SK-N-SH (cell line): Measurements from ENCODE around the gene MVB12B.

ENCODE experiments used
- ELF1 ChIP-seq: IDR thresholded peaks from 2 replicates; pipeline ENCODE4 v1.4.0; 2012
- GABPA ChIP-seq: IDR thresholded peaks from 2 replicates; pipeline ENCODE4 v1.4.0; 2012; ENCODE audit warnings: low read depth, mild to moderate bottlenecking
- MXI1 ChIP-seq: IDR thresholded peaks from 2 replicates; pipeline ENCODE4 v1.6.1; 2012; ENCODE audit warnings: mild to moderate bottlenecking, low read depth, low read length, improper control_type of control experiment
- NFIC ChIP-seq: IDR thresholded peaks from 2 replicates; pipeline ENCODE4 v1.4.0; 2012; ENCODE audit warnings: borderline replicate concordance
- RAD21 ChIP-seq: IDR thresholded peaks from 2 replicates; pipeline ENCODE4 v1.6.1; 2012; ENCODE audit warnings: mild to moderate bottlenecking, low read length
- RFX5 ChIP-seq: IDR thresholded peaks from 2 replicates; pipeline ENCODE4 v1.6.1; 2012; ENCODE audit warnings: mild to moderate bottlenecking, improper control_type of control experiment, low read length
- TF ChIP-seq, protein P1 (sequence below): IDR thresholded peaks from 2 replicates; pipeline ENCODE4 v1.4.0; 2012; ENCODE audit warnings: low read depth
- TF ChIP-seq, protein P2 (sequence below): IDR thresholded peaks from 2 replicates; pipeline ENCODE4 v1.6.1; 2012; ENCODE audit warnings: mild to moderate bottlenecking, low read depth, low read length, moderate library complexity
- TF ChIP-seq, protein P3 (sequence below): fragments of 200-600 bp; sonication (generic); IDR thresholded peaks from 2 replicates; pipeline ENCODE4 v1.6.1; 2017; ENCODE audit warnings: antibody characterized with exemption, mild to moderate bottlenecking, moderate library complexity

DNA sequence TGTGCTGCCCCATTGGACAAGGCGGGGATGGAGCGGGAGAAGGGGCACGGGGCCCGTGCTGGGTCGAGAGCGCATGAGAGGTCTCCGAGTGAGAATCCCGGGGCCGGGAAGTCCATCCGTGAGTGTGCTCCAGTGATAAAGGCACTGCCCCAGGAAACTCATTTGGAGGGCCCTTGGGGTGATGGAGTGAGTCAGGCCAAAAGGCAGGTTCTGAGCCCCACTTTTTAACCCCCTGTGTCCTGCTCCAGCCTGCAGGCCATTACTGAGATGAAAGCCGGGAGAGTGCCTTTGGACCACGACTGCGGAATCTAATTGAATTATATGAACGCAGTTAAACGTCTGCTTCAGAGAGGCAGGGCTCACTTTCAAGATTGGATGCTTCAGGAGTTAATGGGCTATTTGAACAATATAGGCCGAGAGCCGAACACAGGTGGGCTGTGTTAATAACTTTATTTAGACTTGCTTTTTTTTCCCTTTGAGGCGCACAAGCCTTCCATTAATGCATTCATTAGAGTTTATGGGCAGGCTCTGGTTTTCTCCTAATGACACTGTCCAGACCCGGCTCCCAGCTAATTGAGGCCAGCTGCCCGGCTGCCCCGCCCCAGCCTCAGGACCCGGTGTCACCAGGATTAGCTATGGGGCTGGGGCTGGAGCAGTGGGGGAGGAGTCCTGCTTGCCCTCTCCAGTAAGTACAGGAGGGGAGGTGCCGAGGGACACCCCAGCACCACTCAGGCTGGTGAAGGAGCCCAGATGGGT, 208.0 kb downstream of the MVB12B start:
- TF ChIP-seq, protein P1, sequence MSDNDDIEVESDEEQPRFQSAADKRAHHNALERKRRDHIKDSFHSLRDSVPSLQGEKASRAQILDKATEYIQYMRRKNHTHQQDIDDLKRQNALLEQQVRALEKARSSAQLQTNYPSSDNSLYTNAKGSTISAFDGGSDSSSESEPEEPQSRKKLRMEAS: no peak
- TF ChIP-seq, protein P2, sequence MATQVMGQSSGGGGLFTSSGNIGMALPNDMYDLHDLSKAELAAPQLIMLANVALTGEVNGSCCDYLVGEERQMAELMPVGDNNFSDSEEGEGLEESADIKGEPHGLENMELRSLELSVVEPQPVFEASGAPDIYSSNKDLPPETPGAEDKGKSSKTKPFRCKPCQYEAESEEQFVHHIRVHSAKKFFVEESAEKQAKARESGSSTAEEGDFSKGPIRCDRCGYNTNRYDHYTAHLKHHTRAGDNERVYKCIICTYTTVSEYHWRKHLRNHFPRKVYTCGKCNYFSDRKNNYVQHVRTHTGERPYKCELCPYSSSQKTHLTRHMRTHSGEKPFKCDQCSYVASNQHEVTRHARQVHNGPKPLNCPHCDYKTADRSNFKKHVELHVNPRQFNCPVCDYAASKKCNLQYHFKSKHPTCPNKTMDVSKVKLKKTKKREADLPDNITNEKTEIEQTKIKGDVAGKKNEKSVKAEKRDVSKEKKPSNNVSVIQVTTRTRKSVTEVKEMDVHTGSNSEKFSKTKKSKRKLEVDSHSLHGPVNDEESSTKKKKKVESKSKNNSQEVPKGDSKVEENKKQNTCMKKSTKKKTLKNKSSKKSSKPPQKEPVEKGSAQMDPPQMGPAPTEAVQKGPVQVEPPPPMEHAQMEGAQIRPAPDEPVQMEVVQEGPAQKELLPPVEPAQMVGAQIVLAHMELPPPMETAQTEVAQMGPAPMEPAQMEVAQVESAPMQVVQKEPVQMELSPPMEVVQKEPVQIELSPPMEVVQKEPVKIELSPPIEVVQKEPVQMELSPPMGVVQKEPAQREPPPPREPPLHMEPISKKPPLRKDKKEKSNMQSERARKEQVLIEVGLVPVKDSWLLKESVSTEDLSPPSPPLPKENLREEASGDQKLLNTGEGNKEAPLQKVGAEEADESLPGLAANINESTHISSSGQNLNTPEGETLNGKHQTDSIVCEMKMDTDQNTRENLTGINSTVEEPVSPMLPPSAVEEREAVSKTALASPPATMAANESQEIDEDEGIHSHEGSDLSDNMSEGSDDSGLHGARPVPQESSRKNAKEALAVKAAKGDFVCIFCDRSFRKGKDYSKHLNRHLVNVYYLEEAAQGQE: no peak
- no peak; the same call in 1 of the 2 replicates for TF ChIP-seq RAD21
- TF ChIP-seq ELF1: no peak
- TF ChIP-seq NFIC: no peak
- TF ChIP-seq, protein P3, sequence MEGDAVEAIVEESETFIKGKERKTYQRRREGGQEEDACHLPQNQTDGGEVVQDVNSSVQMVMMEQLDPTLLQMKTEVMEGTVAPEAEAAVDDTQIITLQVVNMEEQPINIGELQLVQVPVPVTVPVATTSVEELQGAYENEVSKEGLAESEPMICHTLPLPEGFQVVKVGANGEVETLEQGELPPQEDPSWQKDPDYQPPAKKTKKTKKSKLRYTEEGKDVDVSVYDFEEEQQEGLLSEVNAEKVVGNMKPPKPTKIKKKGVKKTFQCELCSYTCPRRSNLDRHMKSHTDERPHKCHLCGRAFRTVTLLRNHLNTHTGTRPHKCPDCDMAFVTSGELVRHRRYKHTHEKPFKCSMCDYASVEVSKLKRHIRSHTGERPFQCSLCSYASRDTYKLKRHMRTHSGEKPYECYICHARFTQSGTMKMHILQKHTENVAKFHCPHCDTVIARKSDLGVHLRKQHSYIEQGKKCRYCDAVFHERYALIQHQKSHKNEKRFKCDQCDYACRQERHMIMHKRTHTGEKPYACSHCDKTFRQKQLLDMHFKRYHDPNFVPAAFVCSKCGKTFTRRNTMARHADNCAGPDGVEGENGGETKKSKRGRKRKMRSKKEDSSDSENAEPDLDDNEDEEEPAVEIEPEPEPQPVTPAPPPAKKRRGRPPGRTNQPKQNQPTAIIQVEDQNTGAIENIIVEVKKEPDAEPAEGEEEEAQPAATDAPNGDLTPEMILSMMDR: no peak
- TF ChIP-seq RFX5: no peak
- TF ChIP-seq GABPA: no peak
- TF ChIP-seq MXI1: peak; percentile 70; the same call in 1 of the 2 replicates
